Measurements from ENCODE around the gene ANGPTL4. TPM values are rescaled to one million over a fixed set of nuclear protein-coding genes. Genes with fewer than 3 reads are reported as not detected.

The ANGPTL4 gene
- total and polyA plus RNA-seq, 2 donors (not counting 1 experiment from before 2014, with no cell fraction given), result 1.7 to 6.6 TPM

- H4K20me1 ChIP-seq (ENCODE audit: control insufficient read depth, extremely low read depth, insufficient read depth, low read length), result no peaks in the 10 kb centered on the region
- H3K36me3 ChIP-seq (ENCODE audit: control insufficient read depth, insufficient read depth, low read length), result no peaks in the 10 kb centered on the region
- H3K27ac ChIP-seq (ENCODE audit: insufficient read depth, low read length), result peak overlapping the region; percentile 81
- H3K9me3 ChIP-seq (ENCODE audit: control insufficient read depth, insufficient read depth, low read depth, low read length), result no peaks in the 10 kb centered on the region
- no peak for TF ChIP-seq EZH2 (IDR thresholded peaks at IDR 0.05; ENCODE audit: low read length, missing control alignments)
- TF ChIP-seq, protein P1, sequence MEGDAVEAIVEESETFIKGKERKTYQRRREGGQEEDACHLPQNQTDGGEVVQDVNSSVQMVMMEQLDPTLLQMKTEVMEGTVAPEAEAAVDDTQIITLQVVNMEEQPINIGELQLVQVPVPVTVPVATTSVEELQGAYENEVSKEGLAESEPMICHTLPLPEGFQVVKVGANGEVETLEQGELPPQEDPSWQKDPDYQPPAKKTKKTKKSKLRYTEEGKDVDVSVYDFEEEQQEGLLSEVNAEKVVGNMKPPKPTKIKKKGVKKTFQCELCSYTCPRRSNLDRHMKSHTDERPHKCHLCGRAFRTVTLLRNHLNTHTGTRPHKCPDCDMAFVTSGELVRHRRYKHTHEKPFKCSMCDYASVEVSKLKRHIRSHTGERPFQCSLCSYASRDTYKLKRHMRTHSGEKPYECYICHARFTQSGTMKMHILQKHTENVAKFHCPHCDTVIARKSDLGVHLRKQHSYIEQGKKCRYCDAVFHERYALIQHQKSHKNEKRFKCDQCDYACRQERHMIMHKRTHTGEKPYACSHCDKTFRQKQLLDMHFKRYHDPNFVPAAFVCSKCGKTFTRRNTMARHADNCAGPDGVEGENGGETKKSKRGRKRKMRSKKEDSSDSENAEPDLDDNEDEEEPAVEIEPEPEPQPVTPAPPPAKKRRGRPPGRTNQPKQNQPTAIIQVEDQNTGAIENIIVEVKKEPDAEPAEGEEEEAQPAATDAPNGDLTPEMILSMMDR (conservative IDR thresholded peaks at IDR 0.05 in 1 of 2, IDR thresholded peaks at IDR 0.05 in 1 of 2; ENCODE audit: low read depth in 1 of 2, low read length in 2 of 2), result no peak
- H3K4me2 ChIP-seq (ENCODE audit: extremely low read depth, insufficient read depth, low read length), result peak overlapping the region; percentile 20
- H3K4me1 ChIP-seq (ENCODE audit: control insufficient read depth, extremely low read depth, insufficient read depth, low read length), result peaks cover 15% of the 10 kb centered on the region
- H2AFZ ChIP-seq (ENCODE audit: low read length), result no peak overlapping the region
- H3K9ac ChIP-seq (ENCODE audit: insufficient read depth, low read length), result no peak overlapping the region
- peak; percentile 96 to 98 for DNase-seq (ENCODE audit: low read depth in 2 of 2)
- H3K4me3 ChIP-seq (replicated peaks in 1 of 4; ENCODE audit: control extremely low read depth in 1 of 4, insufficient read depth in 1 of 4, low read depth in 3 of 4, low read length in 4 of 4), result no peak overlapping the region
- H3K27me3 ChIP-seq (ENCODE audit: control insufficient read depth, insufficient read depth, low read length), result no peaks in the 10 kb centered on the region
- H3K79me2 ChIP-seq (ENCODE audit: control insufficient read depth, insufficient read depth, low read length), result no peaks in the 10 kb centered on the region
Measured at GRCh38 chr19:8361921-8362793, 1.8 kb upstream of the ANGPTL4 start.

DNA sequence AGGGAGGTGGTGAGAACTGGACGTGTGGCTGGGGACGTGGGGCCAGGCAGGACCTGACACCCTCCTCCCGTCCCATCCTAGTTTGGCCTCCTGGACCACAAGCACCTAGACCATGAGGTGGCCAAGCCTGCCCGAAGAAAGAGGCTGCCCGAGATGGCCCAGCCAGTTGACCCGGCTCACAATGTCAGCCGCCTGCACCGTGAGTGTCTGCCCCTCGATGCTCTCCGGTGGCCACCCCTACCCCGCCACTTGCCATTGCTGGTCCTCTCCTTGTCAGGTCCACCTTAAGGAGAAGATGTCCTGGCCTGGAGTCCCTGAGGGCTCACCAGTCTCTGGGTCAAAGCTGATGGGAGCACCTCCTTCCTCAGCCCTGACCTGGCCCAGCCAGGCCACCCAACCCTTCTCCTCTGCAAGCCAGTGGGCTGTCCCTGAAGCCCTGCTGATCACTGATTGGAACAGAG lies 2.2 kb downstream of the ANGPTL4 start:
- Histone ChIP-seq H3K27ac (ENCODE audit: insufficient read depth, low read length) (no peak overlapping the region), H3K79me2 (ENCODE audit: control insufficient read depth, insufficient read depth, low read length) (no peaks in the 10 kb centered on the region), H3K27me3 (ENCODE audit: control insufficient read depth, insufficient read depth, low read length) (no peaks in the 10 kb centered on the region), H3K4me3 (replicated peaks in 1 of 4; ENCODE audit: control extremely low read depth in 1 of 4, insufficient read depth in 1 of 4, low read depth in 3 of 4, low read length in 4 of 4) (no peak overlapping the region), H3K9ac (ENCODE audit: insufficient read depth, low read length) (no peak overlapping the region), H4K20me1 (ENCODE audit: control insufficient read depth, extremely low read depth, insufficient read depth, low read length) (no peaks in the 10 kb centered on the region), H3K4me1 (ENCODE audit: control insufficient read depth, extremely low read depth, insufficient read depth, low read length) (peaks cover 25% of the 10 kb centered on the region), H3K36me3 (ENCODE audit: control insufficient read depth, insufficient read depth, low read length) (peaks cover under 1% of the 10 kb centered on the region), H3K9me3 (ENCODE audit: control insufficient read depth, insufficient read depth, low read depth, low read length) (no peaks in the 10 kb centered on the region), H2AFZ (ENCODE audit: low read length) (no peak overlapping the region), H3K4me2 (ENCODE audit: extremely low read depth, insufficient read depth, low read length) (peak overlapping the region; percentile 8)
- TF ChIP-seq, protein P1 (conservative IDR thresholded peaks at IDR 0.05 in 1 of 2, IDR thresholded peaks at IDR 0.05 in 1 of 2; ENCODE audit: low read depth in 1 of 2, low read length in 2 of 2), result no peak
- TF ChIP-seq EZH2 (IDR thresholded peaks at IDR 0.05; ENCODE audit: low read length, missing control alignments), result no peak
- DNase-seq (ENCODE audit: low read depth in 2 of 2), result no peak

DNA sequence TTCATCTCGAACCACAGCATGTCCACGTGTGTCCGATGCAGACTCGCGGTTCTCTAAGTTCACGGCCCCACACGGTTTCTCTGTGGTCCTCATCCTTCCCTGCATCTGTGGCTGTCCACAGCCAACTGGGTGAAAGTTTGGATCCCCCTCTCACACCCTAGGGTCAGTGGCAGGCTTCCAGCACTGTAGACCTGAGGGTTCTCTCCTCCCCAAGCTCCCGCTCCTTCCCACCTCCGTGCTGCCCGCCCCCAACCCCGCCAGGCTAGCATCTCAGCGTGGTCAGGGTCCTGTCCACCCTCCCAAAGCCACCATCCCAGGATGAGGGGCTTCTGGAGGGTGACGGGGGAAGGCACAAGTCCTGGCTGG lies 3.0 kb downstream of the ANGPTL4 start:
- peak overlapping the region; percentile 75 for H3K4me2 ChIP-seq (ENCODE audit: extremely low read depth, insufficient read depth, low read length)
- H3K9me3 ChIP-seq (ENCODE audit: control insufficient read depth, insufficient read depth, low read depth, low read length), result no peaks in the 10 kb centered on the region
- peaks cover 4% of the 10 kb centered on the region for H3K36me3 ChIP-seq (ENCODE audit: control insufficient read depth, insufficient read depth, low read length)
- no peak for TF ChIP-seq EZH2 (IDR thresholded peaks at IDR 0.05; ENCODE audit: low read length, missing control alignments)
- TF ChIP-seq, protein P1 (conservative IDR thresholded peaks at IDR 0.05 in 1 of 2, IDR thresholded peaks at IDR 0.05 in 1 of 2; ENCODE audit: low read depth in 1 of 2, low read length in 2 of 2), result no peak
- no peaks in the 10 kb centered on the region for H3K27me3 ChIP-seq (ENCODE audit: control insufficient read depth, insufficient read depth, low read length)
- no peak overlapping the region for H2AFZ ChIP-seq (ENCODE audit: low read length)
- peak overlapping the region in 3 of 4 experiments; percentile 13 to 25 (median 17) for H3K4me3 ChIP-seq (replicated peaks in 1 of 4; ENCODE audit: control extremely low read depth in 1 of 4, insufficient read depth in 1 of 4, low read depth in 3 of 4, low read length in 4 of 4)
- H4K20me1 ChIP-seq (ENCODE audit: control insufficient read depth, extremely low read depth, insufficient read depth, low read length), result no peaks in the 10 kb centered on the region
- peaks cover 22% of the 10 kb centered on the region for H3K4me1 ChIP-seq (ENCODE audit: control insufficient read depth, extremely low read depth, insufficient read depth, low read length)
- no peaks in the 10 kb centered on the region for H3K79me2 ChIP-seq (ENCODE audit: control insufficient read depth, insufficient read depth, low read length)
- peak; percentile 32 to 83 for DNase-seq (ENCODE audit: low read depth in 2 of 2)
- H3K27ac ChIP-seq (ENCODE audit: insufficient read depth, low read length), result peak overlapping the region; percentile 50
- H3K9ac ChIP-seq (ENCODE audit: insufficient read depth, low read length), result peak overlapping the region; percentile 26
